GM23338 (cell line): ENCODE data around the gene ITPR2.

Experiments
- EZH2 ChIP-seq: fragments of 200-600 bp; sonication (generic); IDR thresholded peaks from one replicate; pipeline ENCODE4 v1.8.0; 2017; ENCODE audit warnings: antibody characterized with exemption, mild to moderate bottlenecking, low read depth; ENCODE audit not compliant: unreplicated experiment
- EZH2phosphoT487 ChIP-seq: fragments of 200-600 bp; sonication (generic); IDR thresholded peaks from one replicate; pipeline ENCODE4 v1.8.1; 2018; ENCODE audit warnings: antibody characterized with exemption; ENCODE audit not compliant: unreplicated experiment
- JUNB ChIP-seq: IDR thresholded peaks from one replicate; pipeline ENCODE4 v1.6.1; 2016; ENCODE audit warnings: antibody characterized with exemption; ENCODE audit not compliant: unreplicated experiment
- REST ChIP-seq: IDR thresholded peaks from one replicate; pipeline ENCODE4 v1.6.1; 2018; ENCODE audit warnings: antibody characterized with exemption; ENCODE audit not compliant: unreplicated experiment
- TF ChIP-seq, protein P1 (sequence below), 2 experiments: fragments of 200-600 bp in 1 of 2; sonication (generic) in 1 of 2; conservative IDR thresholded peaks; 2 replicates each; pipeline versions ENCODE4 v1.5.1 to v1.6.1; 2016 to 2017; ENCODE audit warnings: antibody characterized with exemption in 2 of 2, low read depth in 2 of 2, mild to moderate bottlenecking in 2 of 2, moderate library complexity in 1 of 2

DNA sequence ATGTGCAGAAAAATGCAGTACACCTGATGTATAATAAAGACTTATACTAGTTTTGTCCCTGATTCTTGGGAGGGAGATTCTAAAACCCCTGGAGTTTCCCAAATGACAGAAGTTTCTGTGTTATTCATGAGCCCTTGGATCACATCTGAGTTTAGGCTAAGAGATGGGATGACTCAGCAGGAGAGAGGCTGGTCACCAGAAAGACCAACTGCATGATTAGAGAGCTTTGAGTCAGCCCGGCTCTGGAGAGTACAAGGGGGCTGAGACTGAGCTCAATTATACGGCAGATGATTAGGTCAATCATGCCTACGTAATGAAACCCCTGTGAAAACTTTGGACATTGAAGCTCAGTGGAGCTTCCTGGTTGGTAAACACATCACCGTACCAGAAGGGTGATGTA is 463.4 kb downstream of the ITPR2 start:
- TF ChIP-seq, protein P1, sequence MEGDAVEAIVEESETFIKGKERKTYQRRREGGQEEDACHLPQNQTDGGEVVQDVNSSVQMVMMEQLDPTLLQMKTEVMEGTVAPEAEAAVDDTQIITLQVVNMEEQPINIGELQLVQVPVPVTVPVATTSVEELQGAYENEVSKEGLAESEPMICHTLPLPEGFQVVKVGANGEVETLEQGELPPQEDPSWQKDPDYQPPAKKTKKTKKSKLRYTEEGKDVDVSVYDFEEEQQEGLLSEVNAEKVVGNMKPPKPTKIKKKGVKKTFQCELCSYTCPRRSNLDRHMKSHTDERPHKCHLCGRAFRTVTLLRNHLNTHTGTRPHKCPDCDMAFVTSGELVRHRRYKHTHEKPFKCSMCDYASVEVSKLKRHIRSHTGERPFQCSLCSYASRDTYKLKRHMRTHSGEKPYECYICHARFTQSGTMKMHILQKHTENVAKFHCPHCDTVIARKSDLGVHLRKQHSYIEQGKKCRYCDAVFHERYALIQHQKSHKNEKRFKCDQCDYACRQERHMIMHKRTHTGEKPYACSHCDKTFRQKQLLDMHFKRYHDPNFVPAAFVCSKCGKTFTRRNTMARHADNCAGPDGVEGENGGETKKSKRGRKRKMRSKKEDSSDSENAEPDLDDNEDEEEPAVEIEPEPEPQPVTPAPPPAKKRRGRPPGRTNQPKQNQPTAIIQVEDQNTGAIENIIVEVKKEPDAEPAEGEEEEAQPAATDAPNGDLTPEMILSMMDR (conservative IDR thresholded peaks at IDR 0.05; ENCODE audit: low read depth in 2 of 2): no peak
- TF ChIP-seq EZH2phosphoT487: no peak
- TF ChIP-seq JUNB: no peak
- TF ChIP-seq REST: no peak
- TF ChIP-seq EZH2: no peak
